PC-9 (cell line): ENCODE data around the gene CD226.

Experiments used
- EZH2 ChIP-seq: fragments of 200-600 bp; sonication (generic); IDR thresholded peaks from 2 replicates; pipeline ENCODE4 v1.8.0; 2017; ENCODE audit warnings: antibody characterized with exemption, low read depth
- TF ChIP-seq, protein P1 (sequence below): fragments of 200-600 bp; sonication (generic); conservative IDR thresholded peaks from 2 replicates; pipeline ENCODE4 v1.6.1; 2017; ENCODE audit warnings: mixed run types, antibody characterized with exemption, mild to moderate bottlenecking, moderate library complexity

DNA sequence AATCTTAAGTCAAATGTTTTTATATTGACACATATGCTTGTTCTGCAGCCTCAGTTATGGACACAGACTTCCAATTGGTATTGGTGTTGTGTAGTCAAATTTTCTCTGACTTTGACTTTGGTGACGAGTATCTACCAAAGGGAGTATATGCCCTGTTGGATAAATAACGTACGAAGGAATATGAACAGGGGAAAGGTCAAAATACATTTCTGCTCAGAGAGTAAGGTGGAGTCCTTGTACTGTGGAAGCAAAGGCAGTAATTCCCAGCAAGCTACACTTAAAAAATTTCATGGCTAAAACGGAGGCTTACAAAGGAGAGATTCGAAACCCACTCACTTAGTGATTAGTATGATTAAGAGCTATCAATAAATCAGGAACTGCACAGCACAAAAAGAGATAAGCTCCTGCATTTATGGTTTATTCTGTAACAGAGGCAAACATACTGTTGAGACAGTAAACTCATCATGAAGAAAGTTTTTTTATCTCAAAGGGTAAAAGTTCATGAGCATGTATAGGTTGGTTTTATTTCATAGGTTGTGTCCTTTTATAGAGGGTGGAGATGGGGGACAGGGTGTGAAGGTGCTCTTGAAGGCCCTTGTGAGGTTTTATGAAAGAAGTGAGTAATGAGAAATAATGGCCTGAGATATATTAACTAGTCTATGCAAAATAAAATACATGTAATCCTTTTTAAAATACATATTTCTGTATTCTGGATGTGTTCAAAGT, 142.7 kb downstream of the CD226 start:
- no peak for TF ChIP-seq EZH2
- TF ChIP-seq, protein P1, sequence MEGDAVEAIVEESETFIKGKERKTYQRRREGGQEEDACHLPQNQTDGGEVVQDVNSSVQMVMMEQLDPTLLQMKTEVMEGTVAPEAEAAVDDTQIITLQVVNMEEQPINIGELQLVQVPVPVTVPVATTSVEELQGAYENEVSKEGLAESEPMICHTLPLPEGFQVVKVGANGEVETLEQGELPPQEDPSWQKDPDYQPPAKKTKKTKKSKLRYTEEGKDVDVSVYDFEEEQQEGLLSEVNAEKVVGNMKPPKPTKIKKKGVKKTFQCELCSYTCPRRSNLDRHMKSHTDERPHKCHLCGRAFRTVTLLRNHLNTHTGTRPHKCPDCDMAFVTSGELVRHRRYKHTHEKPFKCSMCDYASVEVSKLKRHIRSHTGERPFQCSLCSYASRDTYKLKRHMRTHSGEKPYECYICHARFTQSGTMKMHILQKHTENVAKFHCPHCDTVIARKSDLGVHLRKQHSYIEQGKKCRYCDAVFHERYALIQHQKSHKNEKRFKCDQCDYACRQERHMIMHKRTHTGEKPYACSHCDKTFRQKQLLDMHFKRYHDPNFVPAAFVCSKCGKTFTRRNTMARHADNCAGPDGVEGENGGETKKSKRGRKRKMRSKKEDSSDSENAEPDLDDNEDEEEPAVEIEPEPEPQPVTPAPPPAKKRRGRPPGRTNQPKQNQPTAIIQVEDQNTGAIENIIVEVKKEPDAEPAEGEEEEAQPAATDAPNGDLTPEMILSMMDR, result no peak
